Small intestine (tissue), 7 donors: ENCODE data around the gene SLCO3A1. TPM values are rescaled to one million over a fixed set of nuclear protein-coding genes. Genes with fewer than 3 reads are reported as not detected.

Experiments used
- DNase-seq, 2 donors: peaks; one replicate each; pipeline versions ENCODE4 v3.0.0 to v3.0.0-alpha.2; 2013
- FAIRE-seq: peaks from 2 replicates; lab custom pipeline; 2012; peaks lifted over from hg19 to GRCh38; lab: Jason Lieb, UNC
- H3K27ac ChIP-seq, 3 donors: one replicate each; pipeline ENCODE4 v1.5.1; 2013; ENCODE audit warnings: low read length in 2 of 3, mild to moderate bottlenecking in 2 of 3, control low read depth in 1 of 3, inconsistent platforms in 1 of 3, low read depth in 1 of 3, moderate library complexity in 1 of 3
- H3K27me3 ChIP-seq, 3 donors: one replicate each; pipeline ENCODE4 v1.6.1; 2013; ENCODE audit warnings: low read length in 3 of 3, inconsistent platforms in 1 of 3; ENCODE audit not compliant: control insufficient read depth in 3 of 3, insufficient read depth in 3 of 3
- H3K36me3 ChIP-seq, 3 donors: one replicate each; pipeline ENCODE4 v1.6.1; 2013; ENCODE audit warnings: low read length in 3 of 3, inconsistent platforms in 1 of 3, low read depth in 1 of 3, mild to moderate bottlenecking in 1 of 3, moderate library complexity in 1 of 3; ENCODE audit not compliant: control insufficient read depth in 3 of 3, insufficient read depth in 2 of 3
- H3K4me1 ChIP-seq, 3 donors: one replicate each; pipeline ENCODE4 v1.6.1; 2013; ENCODE audit warnings: low read length in 2 of 3, inconsistent platforms in 1 of 3, low read depth in 1 of 3, mild to moderate bottlenecking in 1 of 3, moderate library complexity in 1 of 3; ENCODE audit not compliant: control insufficient read depth in 3 of 3, insufficient read depth in 2 of 3
- H3K4me3 ChIP-seq, 3 donors: one replicate each; pipeline ENCODE4 v1.5.1; 2013; ENCODE audit warnings: low read length in 3 of 3, control low read depth in 1 of 3, inconsistent platforms in 1 of 3, low read depth in 1 of 3, mild to moderate bottlenecking in 1 of 3, moderate library complexity in 1 of 3
- H3K9me3 ChIP-seq, 2 donors: one replicate each; pipeline ENCODE4 v1.6.1; 2013; ENCODE audit warnings: low read depth in 1 of 2, low read length in 1 of 2; ENCODE audit not compliant: control insufficient read depth in 2 of 2, insufficient read depth in 1 of 2
- WGBS, 3 donors: extraction: QIAGEN DNeasy Blood & Tissue Kit; methylation state at CpG; one replicate each; pipeline ENCODE4 v1.1.7; 2013; 5-methylcytosine and 5-hydroxymethylcytosine counted together
- polyA plus RNA-seq, 4 donors: library from polyadenylated mRNA; stranded (reverse) in 3 of 4; unstranded in 1 of 4; fragments of 200-250 nt in 3 of 4; fragments of 120-200 nt in 1 of 4; gene quantifications; one replicate each; pipeline versions ENCODE4 v1.2.1 to v1.2.3, GENCODE V29; 2013
- donor health status: healthy with polysubstance abuse.
- donor health status: control.
- donor health status: control.
- donor health status: Bipolar disorder and iron deficiency.
- donor health status: healthy.

Gene SLCO3A1
- polyA plus RNA-seq, 4 donors, result 0.89 to 4.4 (median 2.6) TPM

GRCh38 chr15:92124657-92125010 is 271.1 kb downstream of the SLCO3A1 start:
- FAIRE-seq, result no peak

GRCh38 chr15:92128788-92129187 is 275.3 kb downstream of the SLCO3A1 start:
- Histone ChIP-seq H3K4me1 (no peaks in the 10 kb centered on the region), H3K27ac (no peak overlapping the region), H3K4me3 (no peak overlapping the region), H3K9me3 (no peaks in the 10 kb centered on the region), H3K27me3 (no peaks in the 10 kb centered on the region), H3K36me3 (peaks cover 0 to 9% (median 0%) of the 10 kb centered on the region in 3 donors)
- 80 to 91% (median 82%) methylated on average over 5 of the region's 5 CpGs for WGBS, 3 donors
- DNase-seq (no peak), FAIRE-seq (no peak)

More at GRCh38 chr15:92124657-92125010, 271.1 kb downstream of the SLCO3A1 start:
- Histone ChIP-seq H3K4me1 (no peaks in the 10 kb centered on the region), H3K27ac (no peak overlapping the region), H3K9me3 (no peaks in the 10 kb centered on the region), H3K4me3 (no peak overlapping the region), H3K27me3 (no peaks in the 10 kb centered on the region), H3K36me3 (peaks cover 0 to 5% (median 0%) of the 10 kb centered on the region in 3 donors)
- no peak for DNase-seq
- 74 to 90% (median 85%) methylated on average over 3 of the region's 3 CpGs for WGBS, 3 donors

GRCh38 chr15:92130244-92130643 is 276.7 kb downstream of the SLCO3A1 start:
- WGBS, 3 donors, result 54 to 73% (median 64%) methylated on average over 2 of the region's 2 CpGs
- no peak overlapping the region for H3K27ac ChIP-seq
- DNase-seq (no peak), FAIRE-seq (no peak)
- peaks cover 0 to 9% (median 0%) of the 10 kb centered on the region in 3 donors for H3K36me3 ChIP-seq
- no peak overlapping the region for H3K4me3 ChIP-seq
- no peaks in the 10 kb centered on the region for H3K4me1 ChIP-seq
- H3K27me3 ChIP-seq, result no peaks in the 10 kb centered on the region
- no peaks in the 10 kb centered on the region for H3K9me3 ChIP-seq

- H3K27ac ChIP-seq, result no peak overlapping the region
- no peak overlapping the region for H3K4me3 ChIP-seq
- peaks cover 0 to 11% (median 0%) of the 10 kb centered on the region in 3 donors for H3K36me3 ChIP-seq
- H3K4me1 ChIP-seq, result no peaks in the 10 kb centered on the region
- no peak for DNase-seq
- H3K9me3 ChIP-seq, result no peaks in the 10 kb centered on the region
- no peaks in the 10 kb centered on the region for H3K27me3 ChIP-seq
- 74 to 90% (median 75%) methylated on average over 3 of the region's 3 CpGs for WGBS, 3 donors
- no peak for FAIRE-seq
These were observed 277.4 kb downstream of the SLCO3A1 start for GRCh38 chr15:92130906-92131305.

- H3K27me3 ChIP-seq, result no peaks in the 10 kb centered on the region
- WGBS, 3 donors, result 92 to 94% (median 94%) methylated on average over 17 of the region's 17 CpGs
- peaks cover 0 to 11% (median 0%) of the 10 kb centered on the region in 3 donors for H3K36me3 ChIP-seq
- no peak overlapping the region for H3K27ac ChIP-seq
- FAIRE-seq (no peak), DNase-seq (no peak)
- no peaks in the 10 kb centered on the region for H3K4me1 ChIP-seq
- no peak overlapping the region for H3K4me3 ChIP-seq
- no peaks in the 10 kb centered on the region for H3K9me3 ChIP-seq
These were observed 279.7 kb downstream of the SLCO3A1 start for GRCh38 chr15:92132982-92133755.

GRCh38 chr15:92140796-92141195 is 287.3 kb downstream of the SLCO3A1 start:
- WGBS, 3 donors, result 81 to 94% (median 89%) methylated on average over 5 of the region's 5 CpGs
- no peak overlapping the region for H3K27ac ChIP-seq
- no peak overlapping the region for H3K4me3 ChIP-seq
- H3K27me3 ChIP-seq, result no peaks in the 10 kb centered on the region
- no peak for DNase-seq
- no peaks in the 10 kb centered on the region for H3K9me3 ChIP-seq
- FAIRE-seq, result no peak
- H3K4me1 ChIP-seq, result no peaks in the 10 kb centered on the region
- no peaks in the 10 kb centered on the region for H3K36me3 ChIP-seq

GRCh38 chr15:92141607-92142006 is 288.1 kb downstream of the SLCO3A1 start:
- DNase-seq (no peak), FAIRE-seq (no peak)
- 77 to 87% (median 79%) methylated on average over 3 of the region's 3 CpGs for WGBS, 3 donors
- Histone ChIP-seq H3K4me3 (no peak overlapping the region), H3K36me3 (no peaks in the 10 kb centered on the region), H3K27me3 (no peaks in the 10 kb centered on the region), H3K9me3 (no peaks in the 10 kb centered on the region), H3K27ac (no peak overlapping the region), H3K4me1 (no peaks in the 10 kb centered on the region)

GRCh38 chr15:92142242-92143232 is 289.0 kb downstream of the SLCO3A1 start:
- H3K4me3 ChIP-seq, result no peak overlapping the region
- DNase-seq (no peak), FAIRE-seq (no peak)
- H3K4me1 ChIP-seq, result no peaks in the 10 kb centered on the region
- no peaks in the 10 kb centered on the region for H3K36me3 ChIP-seq
- H3K27ac ChIP-seq, result no peak overlapping the region
- no peaks in the 10 kb centered on the region for H3K9me3 ChIP-seq
- WGBS, 3 donors, result 85 to 87% (median 85%) methylated on average over 13 of the region's 13 CpGs
- no peaks in the 10 kb centered on the region for H3K27me3 ChIP-seq
